Esophagus muscularis mucosa (tissue), 3 donors: ENCODE results near the gene CSMD2.

Source experiments
- CTCF ChIP-seq, 3 experiments: fragments of 200-600 bp in 2 of 3; fragments of 450-650 bp in 1 of 3; sonication (generic) in 2 of 3; IDR thresholded peaks; one replicate each; pipeline ENCODE4 v1.5.1; 2017 to 2019; ENCODE audit warnings: antibody characterized with exemption in 3 of 3, mild to moderate bottlenecking in 2 of 3, moderate library complexity in 1 of 3
- POLR2A ChIP-seq: fragments of 450-650 bp; IDR thresholded peaks from one replicate; pipeline ENCODE4 v1.6.1; 2017; ENCODE audit warnings: antibody characterized with exemption, moderate library complexity, mild to moderate bottlenecking, low read depth

GRCh38 chr1:33738976-33739375 is 426.1 kb downstream of the CSMD2 start:
- TF ChIP-seq CTCF (IDR thresholded peaks at IDR 0.05), result no peak
- no peak for TF ChIP-seq POLR2A
